ENCODE measurements around the gene CCDC146.

DNA sequence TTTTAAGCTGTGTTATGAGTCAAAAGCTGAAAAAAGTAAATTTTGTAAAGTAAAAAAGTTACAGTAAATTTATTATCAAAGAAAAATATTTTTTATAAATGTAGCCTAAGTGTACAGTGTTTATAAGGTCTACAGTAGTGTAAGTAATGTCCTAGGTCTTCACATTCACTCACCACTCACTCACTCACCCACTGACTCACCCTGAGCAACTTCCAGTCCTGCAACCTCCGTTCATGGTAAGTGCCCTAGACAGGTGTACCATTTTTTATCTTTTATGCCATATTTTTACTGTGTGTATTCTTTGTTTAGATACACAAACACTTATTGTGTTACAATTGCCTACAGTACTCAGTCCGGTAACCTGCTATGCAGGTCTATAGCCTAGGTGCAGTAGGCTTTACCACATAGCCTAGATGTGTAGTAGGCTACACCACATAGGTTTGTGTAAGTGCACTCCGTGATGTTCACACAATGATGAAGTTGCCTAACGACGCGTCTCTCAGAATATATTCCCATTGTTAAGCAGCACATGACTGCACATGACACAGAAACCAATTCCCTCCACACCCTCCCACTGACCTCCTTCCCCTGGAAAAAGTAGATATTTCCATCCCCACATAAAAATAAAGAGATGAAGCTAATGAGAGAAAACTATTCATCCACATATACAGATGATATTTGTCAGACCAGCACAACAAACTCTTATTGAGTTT lies 122.0 kb downstream of the CCDC146 start:
- TF ChIP-seq POLR2A (IDR thresholded peaks at IDR 0.05; ENCODE audit: low read depth, low read length) = no peak
- TF ChIP-seq, protein P1, sequence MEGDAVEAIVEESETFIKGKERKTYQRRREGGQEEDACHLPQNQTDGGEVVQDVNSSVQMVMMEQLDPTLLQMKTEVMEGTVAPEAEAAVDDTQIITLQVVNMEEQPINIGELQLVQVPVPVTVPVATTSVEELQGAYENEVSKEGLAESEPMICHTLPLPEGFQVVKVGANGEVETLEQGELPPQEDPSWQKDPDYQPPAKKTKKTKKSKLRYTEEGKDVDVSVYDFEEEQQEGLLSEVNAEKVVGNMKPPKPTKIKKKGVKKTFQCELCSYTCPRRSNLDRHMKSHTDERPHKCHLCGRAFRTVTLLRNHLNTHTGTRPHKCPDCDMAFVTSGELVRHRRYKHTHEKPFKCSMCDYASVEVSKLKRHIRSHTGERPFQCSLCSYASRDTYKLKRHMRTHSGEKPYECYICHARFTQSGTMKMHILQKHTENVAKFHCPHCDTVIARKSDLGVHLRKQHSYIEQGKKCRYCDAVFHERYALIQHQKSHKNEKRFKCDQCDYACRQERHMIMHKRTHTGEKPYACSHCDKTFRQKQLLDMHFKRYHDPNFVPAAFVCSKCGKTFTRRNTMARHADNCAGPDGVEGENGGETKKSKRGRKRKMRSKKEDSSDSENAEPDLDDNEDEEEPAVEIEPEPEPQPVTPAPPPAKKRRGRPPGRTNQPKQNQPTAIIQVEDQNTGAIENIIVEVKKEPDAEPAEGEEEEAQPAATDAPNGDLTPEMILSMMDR (IDR thresholded peaks at IDR 0.05 in 2 of 3, conservative IDR thresholded peaks at IDR 0.05 in 1 of 3; ENCODE audit: control insufficient read depth in 2 of 3, extremely low read depth in 1 of 3, insufficient read depth in 1 of 3, low read depth in 3 of 3, low read length in 3 of 3) = no peak
- TF ChIP-seq TAF1 (IDR thresholded peaks at IDR 0.05; ENCODE audit: borderline replicate concordance, low read depth, low read length) = no peak
- no peak for TF ChIP-seq HDAC2 (IDR thresholded peaks at IDR 0.05)

Measured in GM12878 (cell line).